DND-41 (cell line): ENCODE measurements around the gene PDAP1.

Experiments used
- ATAC-seq: fragments of 200-7000 bp; cut with Tn5 transposase; 3 replicates; pipeline ENCODE4 v1.9.1; 2021; ENCODE audit warnings: low read depth; ENCODE audit not compliant: insufficient read depth
- DNase-seq: peaks from one replicate; pipeline ENCODE4 v3.0.0-alpha.2; 2020
- H2AFZ ChIP-seq: 2 replicates; pipeline ENCODE4 v1.6.0; 2012; ENCODE audit warnings: low read depth, low read length
- H3K27ac ChIP-seq: 2 replicates; pipeline ENCODE4 v1.5.1; 2012; ENCODE audit warnings: low read length, inconsistent platforms
- H3K27me3 ChIP-seq: fragments of 200-600 bp; sonication (generic); 2 replicates; pipeline ENCODE4 v1.6.0; 2012; ENCODE audit warnings: low read length, mild to moderate bottlenecking, inconsistent platforms; ENCODE audit not compliant: insufficient read depth, poor library complexity
- H3K36me3 ChIP-seq: 2 replicates; pipeline ENCODE4 v1.5.1; 2012; ENCODE audit warnings: low read length, inconsistent platforms; ENCODE audit not compliant: insufficient read depth
- H3K4me1 ChIP-seq: 2 replicates; pipeline ENCODE4 v1.5.1; 2012; ENCODE audit warnings: mild to moderate bottlenecking, low read length; ENCODE audit not compliant: insufficient read depth
- H3K4me2 ChIP-seq: 2 replicates; pipeline ENCODE4 v1.6.0; 2012; ENCODE audit warnings: mild to moderate bottlenecking, moderate library complexity, low read length, inconsistent platforms; ENCODE audit not compliant: insufficient read depth
- H3K4me3 ChIP-seq, 2 experiments: fragments of 200-600 bp in 1 of 2; shearing (Covaris generic) in 1 of 2; 2 replicates each; pipeline ENCODE4 v1.5.1; 2012 to 2016; ENCODE audit warnings: inconsistent platforms in 2 of 2, low read length in 2 of 2, mild to moderate bottlenecking in 2 of 2, low read depth in 1 of 2, moderate library complexity in 1 of 2
- H3K79me2 ChIP-seq: 2 replicates; pipeline ENCODE4 v1.6.0; 2012; ENCODE audit warnings: low read length, inconsistent platforms; ENCODE audit not compliant: insufficient read depth
- H3K9ac ChIP-seq: 2 replicates; pipeline ENCODE4 v1.6.0; 2012; ENCODE audit warnings: low read depth, mild to moderate bottlenecking, inconsistent platforms, low read length, moderate library complexity
- H3K9me3 ChIP-seq: 2 replicates; pipeline ENCODE4 v1.5.1; 2012; ENCODE audit warnings: low read length, moderate library complexity, mild to moderate bottlenecking, inconsistent platforms; ENCODE audit not compliant: insufficient read depth, severe bottlenecking
- H4K20me1 ChIP-seq: 2 replicates; pipeline ENCODE4 v1.6.0; 2012; ENCODE audit warnings: low read length; ENCODE audit not compliant: insufficient read depth
- CTCF ChIP-seq: IDR thresholded peaks from 2 replicates; pipeline ENCODE4 v1.5.1; 2012; ENCODE audit warnings: borderline replicate concordance, low read length, moderate library complexity, mild to moderate bottlenecking; ENCODE audit not compliant: poor library complexity, severe bottlenecking; ENCODE audit errors: extremely low read depth
- EZH2 ChIP-seq: IDR thresholded peaks from 3 replicates; pipeline ENCODE4 v1.6.1; 2012; ENCODE audit warnings: borderline replicate concordance, low read depth, mild to moderate bottlenecking, moderate library complexity, low read length, inconsistent platforms; ENCODE audit not compliant: severe bottlenecking

PDAP1 gene

GRCh38 chr7:99379043-99379577 is 29.3 kb downstream of the PDAP1 start:
- Histone ChIP-seq H3K9ac (peak overlapping the region; percentile 21; the same call in 1 of the 2 replicates), H3K36me3 (peaks cover 37% of the 10 kb centered on the region), H4K20me1 (peaks cover 34% of the 10 kb centered on the region), H3K27ac (peak overlapping the region; percentile 85), H2AFZ (no peak overlapping the region), H3K4me3 (no peak overlapping the region), H3K9me3 (no peaks in the 10 kb centered on the region), H3K27me3 (no peaks in the 10 kb centered on the region), H3K4me2 (peak overlapping the region; percentile 26; the same call in 1 of the 2 replicates), H3K79me2 (peaks cover 82% of the 10 kb centered on the region), H3K4me1 (peaks cover 44% of the 10 kb centered on the region)
- no peak for TF ChIP-seq EZH2
- TF ChIP-seq CTCF, result no peak
- DNase-seq (no peak), ATAC-seq (no peak)

GRCh38 chr7:99375070-99375807 is 33.2 kb downstream of the PDAP1 start:
- Histone ChIP-seq H3K36me3 (peaks cover 18% of the 10 kb centered on the region), H3K9me3 (no peaks in the 10 kb centered on the region), H3K4me2 (peak overlapping the region; percentile 79), H3K4me1 (peaks cover 33% of the 10 kb centered on the region), H3K4me3 (peak overlapping the region; percentile 78 to 83), H3K9ac (peak overlapping the region; percentile 65), H2AFZ (peak overlapping the region; percentile 89), H3K27me3 (no peaks in the 10 kb centered on the region), H3K79me2 (peaks cover 47% of the 10 kb centered on the region), H3K27ac (peak overlapping the region; percentile 68), H4K20me1 (peaks cover 16% of the 10 kb centered on the region)
- no peak for TF ChIP-seq CTCF
- no peak for TF ChIP-seq EZH2
- ATAC-seq (peak; percentile 74), DNase-seq (peak; percentile 73)

- no peaks in the 10 kb centered on the region for H3K27me3 ChIP-seq
- peaks cover 18% of the 10 kb centered on the region for H3K36me3 ChIP-seq
- ATAC-seq (peak; percentile 82), DNase-seq (peak; percentile 86)
- peak within 1 kb of the TSS; percentile 89 for H2AFZ ChIP-seq
- TF ChIP-seq EZH2 (no peak), CTCF (no peak)
- peak within 1 kb of the TSS; percentile 68 for H3K27ac ChIP-seq
- peaks cover 11% of the 10 kb centered on the region for H4K20me1 ChIP-seq
- H3K9me3 ChIP-seq, result no peaks in the 10 kb centered on the region
- peaks cover 25% of the 10 kb centered on the region for H3K4me1 ChIP-seq
- peak within 1 kb of the TSS; percentile 79 for H3K4me2 ChIP-seq
- H3K4me3 ChIP-seq, result peak within 1 kb of the TSS; percentile 78 to 83
- peak within 1 kb of the TSS; percentile 65 for H3K9ac ChIP-seq
- H3K79me2 ChIP-seq, result peaks cover 39% of the 10 kb centered on the region
Measured at GRCh38 chr7:99374111-99375064, 34.0 kb downstream of the PDAP1 start, which contains the start of gene ARPC1B. Gene ARPC1B (plus strand): TSS chr7:99374730. CDS start chr7:99385715, 10,985 bp downstream.
